Peyer's patch (tissue), 4 donors: Measurements from ENCODE around the gene MDC1.
"Not testable (repeated sequence)": the region's sequence is repeated elsewhere in the genome, so short reads cannot be mapped to it uniquely, and the experiment has no call there.

Experiments
- POLR2A ChIP-seq, 2 donors: fragments of 450-650 bp; IDR thresholded peaks; one replicate each; pipeline ENCODE4 v1.5.1; 2017; ENCODE audit warnings: antibody characterized with exemption in 2 of 2, mild to moderate bottlenecking in 2 of 2, moderate library complexity in 2 of 2
- TF ChIP-seq, protein P1 (sequence below), 6 experiments: fragments of 450-650 bp in 4 of 6; fragments of 200-600 bp in 2 of 6; sonication (generic) in 1 of 6; IDR thresholded peaks; one replicate each; pipeline ENCODE4 v1.5.1; 2017 to 2019; ENCODE audit warnings: antibody characterized with exemption in 6 of 6, mild to moderate bottlenecking in 3 of 6, moderate library complexity in 1 of 6

DNA sequence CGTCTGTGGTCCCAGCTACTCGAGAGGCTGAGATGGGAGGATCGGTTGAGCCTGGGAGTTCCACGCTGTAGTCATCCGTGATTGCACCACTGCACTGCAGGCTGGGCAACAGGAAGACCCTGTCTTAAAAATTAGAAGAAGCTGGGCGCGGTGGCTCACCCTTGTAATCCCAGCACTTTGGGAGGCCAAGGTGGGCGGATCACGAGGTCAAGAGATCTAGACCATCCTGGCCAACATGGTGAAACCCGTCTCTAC lies 4.9 kb upstream of the MDC1 start:
- TF ChIP-seq POLR2A (IDR thresholded peaks at IDR 0.05) = not testable (repeated sequence)
- TF ChIP-seq, protein P1, sequence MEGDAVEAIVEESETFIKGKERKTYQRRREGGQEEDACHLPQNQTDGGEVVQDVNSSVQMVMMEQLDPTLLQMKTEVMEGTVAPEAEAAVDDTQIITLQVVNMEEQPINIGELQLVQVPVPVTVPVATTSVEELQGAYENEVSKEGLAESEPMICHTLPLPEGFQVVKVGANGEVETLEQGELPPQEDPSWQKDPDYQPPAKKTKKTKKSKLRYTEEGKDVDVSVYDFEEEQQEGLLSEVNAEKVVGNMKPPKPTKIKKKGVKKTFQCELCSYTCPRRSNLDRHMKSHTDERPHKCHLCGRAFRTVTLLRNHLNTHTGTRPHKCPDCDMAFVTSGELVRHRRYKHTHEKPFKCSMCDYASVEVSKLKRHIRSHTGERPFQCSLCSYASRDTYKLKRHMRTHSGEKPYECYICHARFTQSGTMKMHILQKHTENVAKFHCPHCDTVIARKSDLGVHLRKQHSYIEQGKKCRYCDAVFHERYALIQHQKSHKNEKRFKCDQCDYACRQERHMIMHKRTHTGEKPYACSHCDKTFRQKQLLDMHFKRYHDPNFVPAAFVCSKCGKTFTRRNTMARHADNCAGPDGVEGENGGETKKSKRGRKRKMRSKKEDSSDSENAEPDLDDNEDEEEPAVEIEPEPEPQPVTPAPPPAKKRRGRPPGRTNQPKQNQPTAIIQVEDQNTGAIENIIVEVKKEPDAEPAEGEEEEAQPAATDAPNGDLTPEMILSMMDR (IDR thresholded peaks at IDR 0.05) = not testable (repeated sequence)
